Medulla oblongata (tissue), 1 donor: ENCODE data around the gene ROBO2.

ENCODE experiments used
- DNase-seq: peaks from one replicate; pipeline ENCODE4 v3.0.0-alpha.2; 2015; ENCODE audit errors: extremely low spot score

The ROBO2 gene

GRCh38 chr3:77122652-77123051 lies 82.8 kb downstream of the ROBO2 start:
- DNase-seq: no peak

- DNase-seq: no peak
Measured at GRCh38 chr3:77125966-77126365, 86.1 kb downstream of the ROBO2 start.

GRCh38 chr3:77134769-77135168 lies 94.9 kb downstream of the ROBO2 start:
- no peak for DNase-seq

GRCh38 chr3:77137559-77137958 lies 97.7 kb downstream of the ROBO2 start:
- no peak for DNase-seq

- DNase-seq: no peak
Measured at GRCh38 chr3:77139624-77140023, 99.7 kb downstream of the ROBO2 start.

- no peak for DNase-seq
Measured at GRCh38 chr3:77141423-77141822, 101.5 kb downstream of the ROBO2 start.

- DNase-seq: no peak
Measured at GRCh38 chr3:77142578-77142977, 102.7 kb downstream of the ROBO2 start.

GRCh38 chr3:77146004-77146403 lies 106.1 kb downstream of the ROBO2 start:
- DNase-seq: no peak

GRCh38 chr3:77147836-77148578 lies 108.1 kb downstream of the ROBO2 start:
- DNase-seq: no peak

- DNase-seq: no peak
Measured at GRCh38 chr3:77149382-77149781, 109.5 kb downstream of the ROBO2 start.

- DNase-seq: no peak
Measured at GRCh38 chr3:77150028-77150427, 110.1 kb downstream of the ROBO2 start.

GRCh38 chr3:77150759-77151158 lies 110.9 kb downstream of the ROBO2 start:
- DNase-seq: no peak

- DNase-seq: no peak
Measured at GRCh38 chr3:77158730-77159581, 119.1 kb downstream of the ROBO2 start.

- DNase-seq: no peak
Measured at GRCh38 chr3:77160931-77161497, 121.1 kb downstream of the ROBO2 start.

- no peak for DNase-seq
Measured at GRCh38 chr3:77169823-77170222, 129.9 kb downstream of the ROBO2 start.

- DNase-seq: no peak
Measured at GRCh38 chr3:77171026-77171425, 131.1 kb downstream of the ROBO2 start.

GRCh38 chr3:77179762-77180161 lies 139.9 kb downstream of the ROBO2 start:
- no peak for DNase-seq

- no peak for DNase-seq
Measured at GRCh38 chr3:77182341-77182740, 142.4 kb downstream of the ROBO2 start.

- DNase-seq: no peak
Measured at GRCh38 chr3:77186319-77186718, 146.4 kb downstream of the ROBO2 start.

- no peak for DNase-seq
Measured at GRCh38 chr3:77186728-77187127, 146.8 kb downstream of the ROBO2 start.

GRCh38 chr3:77188210-77188609 lies 148.3 kb downstream of the ROBO2 start:
- DNase-seq: no peak

- DNase-seq: no peak
Measured at GRCh38 chr3:77189258-77189657, 149.4 kb downstream of the ROBO2 start.

- no peak for DNase-seq
Measured at GRCh38 chr3:77189684-77190083, 149.8 kb downstream of the ROBO2 start.
